ENCODE results near the gene TMEM126B.
"Not testable (repeated sequence)": the region's sequence is repeated elsewhere in the genome, so short reads cannot be mapped to it uniquely, and the experiment has no call there.

The TMEM126B gene

GRCh38 chr11:85627998-85628770, at the start of gene TMEM126B:
TMEM126B (plus strand) TSS chr11:85628593; CDS start chr11:85628608, 15 bp downstream.
- DNase-seq (ENCODE audit: low spot score): peak; percentile 96

GRCh38 chr11:85582111-85582510, 46.3 kb upstream of the TMEM126B start:
- DNase-seq (ENCODE audit: low spot score): no peak

- no peak for DNase-seq (ENCODE audit: low spot score)
Measured at GRCh38 chr11:85589373-85589772, 39.0 kb upstream of the TMEM126B start.

- peak; percentile 49 for DNase-seq (ENCODE audit: low spot score)
Measured at GRCh38 chr11:85590848-85591483, 37.4 kb upstream of the TMEM126B start.

GRCh38 chr11:85595285-85595884, 33.0 kb upstream of the TMEM126B start:
- peak; percentile 60 for DNase-seq (ENCODE audit: low spot score)

GRCh38 chr11:85596886-85597285, 31.5 kb upstream of the TMEM126B start:
- no peak for DNase-seq (ENCODE audit: low spot score)

- no peak for DNase-seq (ENCODE audit: low spot score)
Measured at GRCh38 chr11:85599083-85599482, 29.3 kb upstream of the TMEM126B start.

GRCh38 chr11:85602526-85603213, 25.7 kb upstream of the TMEM126B start:
- DNase-seq (ENCODE audit: low spot score): no peak

- no peak for DNase-seq (ENCODE audit: low spot score)
Measured at GRCh38 chr11:85603220-85603619, 25.2 kb upstream of the TMEM126B start.

GRCh38 chr11:85606237-85606636, 22.2 kb upstream of the TMEM126B start:
- not testable (repeated sequence) for DNase-seq (ENCODE audit: low spot score)

- DNase-seq (ENCODE audit: low spot score): not testable (repeated sequence)
Measured at GRCh38 chr11:85608621-85609020, 19.8 kb upstream of the TMEM126B start.

GRCh38 chr11:85609286-85609685, 19.1 kb upstream of the TMEM126B start:
- not testable (repeated sequence) for DNase-seq (ENCODE audit: low spot score)

GRCh38 chr11:85611643-85612042, 16.8 kb upstream of the TMEM126B start:
- DNase-seq (ENCODE audit: low spot score): not testable (repeated sequence)

GRCh38 chr11:85619499-85619898, 8.9 kb upstream of the TMEM126B start:
- no peak for DNase-seq (ENCODE audit: low spot score)

GRCh38 chr11:85620256-85620655, 8.1 kb upstream of the TMEM126B start:
- DNase-seq (ENCODE audit: low spot score): no peak

- no peak for DNase-seq (ENCODE audit: low spot score)
Measured at GRCh38 chr11:85626496-85626895, 1.9 kb upstream of the TMEM126B start.

GRCh38 chr11:85627332-85627997, 928 bp upstream of the TMEM126B start, which contains the start of gene DLG2:
DLG2 (minus strand) TSS chr11:85627344.
- DNase-seq (ENCODE audit: low spot score): peak; percentile 46

- no peak for DNase-seq (ENCODE audit: low spot score)
Measured at GRCh38 chr11:85628771-85629341, 463 bp downstream of the TMEM126B start.

- no peak for DNase-seq (ENCODE audit: low spot score)
Measured at GRCh38 chr11:85634747-85635146, 6.4 kb downstream of the TMEM126B start.

- DNase-seq (ENCODE audit: low spot score): no peak
Measured at GRCh38 chr11:85643191-85643614, 14.8 kb downstream of the TMEM126B start.

GRCh38 chr11:85647078-85647477, 18.7 kb downstream of the TMEM126B start:
- no peak for DNase-seq (ENCODE audit: low spot score)

Measured in AG20443 (cell line).